ENCODE results near the gene SH2D1B. TPM values are rescaled to one million over a fixed set of nuclear protein-coding genes. Genes with fewer than 3 reads are reported as not detected.

The SH2D1B gene
- total and polyA plus RNA-seq, 2 experiments from 2014 or later, result not detected

GRCh38 chr1:162380061-162380846, 31.7 kb downstream of the SH2D1B start:
- Histone ChIP-seq H3K9me2 (ENCODE audit: insufficient read depth) (no peaks in the 10 kb centered on the region), H3K27me3 (ENCODE audit: insufficient read depth) (no peaks in the 10 kb centered on the region), H3K36me3 (ENCODE audit: insufficient read depth) (no peaks in the 10 kb centered on the region), H2AFZ (no peak overlapping the region), H4K20me1 (replicated peaks; ENCODE audit: insufficient read depth) (no peaks in the 10 kb centered on the region), H3K4me3 (no peak overlapping the region), H3K4me2 (no peak overlapping the region), H3K79me2 (replicated peaks; ENCODE audit: insufficient read depth) (no peaks in the 10 kb centered on the region), H3K27ac (ENCODE audit: low read depth) (no peak overlapping the region), H3F3A (replicated peaks; ENCODE audit: low read depth) (no peaks in the 10 kb centered on the region), H3K4me1 (ENCODE audit: insufficient read depth) (no peaks in the 10 kb centered on the region)
- no peaks in the 10 kb centered on the region for H3K9me3 Mint-ChIP-seq
- ATAC-seq, result no peak
- DNase-seq (ENCODE audit: low spot score), result no peak
- TF ChIP-seq STAT1 (IDR thresholded peaks at IDR 0.05; ENCODE audit: unreplicated experiment) (no peak), ZNF114 (CRISPR knock-in tag; IDR thresholded peaks at IDR 0.05) (no peak), NANOG (IDR thresholded peaks at IDR 0.05; ENCODE audit: borderline replicate concordance) (no peak), ZNF331 (CRISPR knock-in tag; IDR thresholded peaks at IDR 0.05; ENCODE audit: low read depth) (no peak), EZH2phosphoT487 (IDR thresholded peaks at IDR 0.05; ENCODE audit: unreplicated experiment) (no peak), EZH2 (IDR thresholded peaks at IDR 0.05; ENCODE audit: low read depth, unreplicated experiment) (no peak), ZNF462 (CRISPR knock-in tag; IDR thresholded peaks at IDR 0.05) (no peak), JUNB (IDR thresholded peaks at IDR 0.05; ENCODE audit: unreplicated experiment) (no peak), POLR2AphosphoS5 (IDR thresholded peaks at IDR 0.05; ENCODE audit: low read depth) (no peak)
- H3K36me3 Mint-ChIP-seq (ENCODE audit: low read depth), result peaks cover 24% of the 10 kb centered on the region
- H3K27ac Mint-ChIP-seq, result no peak overlapping the region
- peaks cover 20% of the 10 kb centered on the region for H3K27me3 Mint-ChIP-seq (ENCODE audit: insufficient read depth, low read depth, poor library complexity)
- no peak overlapping the region for H3K4me3 Mint-ChIP-seq
- peaks cover 6% of the 10 kb centered on the region for H3K4me1 Mint-ChIP-seq
